NCI-H2196 (cell line): ENCODE results near the gene NDUFC1.
A peak's percentile ranks its signal among the peaks of the same experiment; 100 is the strongest.

Experiments
- DNase-seq: peaks from one replicate; lab custom pipeline; 2025; ENCODE audit not compliant: unreplicated experiment; lab: John Stamatoyannopoulos, UW

The NDUFC1 gene

DNA sequence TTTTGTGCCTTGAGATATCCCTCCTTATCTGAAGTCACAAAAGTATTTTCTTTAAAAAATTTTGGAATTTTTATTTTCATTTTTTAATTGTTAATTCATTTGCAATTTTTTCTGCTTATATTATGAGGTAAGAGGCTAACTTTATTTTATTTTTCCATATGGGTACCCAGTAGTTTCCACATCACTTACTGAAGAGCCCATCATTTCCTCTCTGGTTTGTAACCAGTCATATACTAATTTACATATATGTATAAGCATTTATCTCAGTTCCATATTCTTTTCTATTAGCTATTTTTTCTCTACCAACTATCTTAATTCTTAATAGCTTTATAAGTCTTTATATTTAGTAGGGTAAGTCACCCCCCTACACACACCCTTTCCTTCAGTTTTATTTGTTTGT is 49.2 kb downstream of the NDUFC1 start:
- no peak for DNase-seq

DNA sequence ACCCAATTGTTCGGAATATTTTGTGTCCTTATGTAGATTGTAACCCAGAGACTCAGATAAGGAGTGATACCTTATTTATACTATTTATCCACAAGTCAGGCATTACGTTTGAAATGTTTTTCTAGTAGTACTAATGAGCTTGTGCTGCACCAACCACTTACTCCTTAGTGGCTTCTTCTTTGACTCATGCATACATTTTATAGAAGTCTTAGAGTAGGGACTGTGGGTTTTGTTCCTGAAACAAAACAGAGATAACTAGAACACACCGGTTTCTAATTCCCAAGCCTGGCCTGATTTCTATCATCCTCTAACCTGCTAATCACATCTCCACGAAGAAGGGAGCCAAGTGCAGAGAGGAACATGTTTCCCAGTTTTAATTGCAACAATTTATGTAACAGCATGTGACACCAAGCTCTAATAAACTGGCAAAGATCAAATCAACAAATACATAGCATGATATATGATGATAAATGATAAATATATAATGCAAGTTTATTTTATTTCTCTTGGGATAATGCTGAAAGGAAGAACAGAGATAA is 54.5 kb downstream of the NDUFC1 start:
- no peak for DNase-seq

DNA sequence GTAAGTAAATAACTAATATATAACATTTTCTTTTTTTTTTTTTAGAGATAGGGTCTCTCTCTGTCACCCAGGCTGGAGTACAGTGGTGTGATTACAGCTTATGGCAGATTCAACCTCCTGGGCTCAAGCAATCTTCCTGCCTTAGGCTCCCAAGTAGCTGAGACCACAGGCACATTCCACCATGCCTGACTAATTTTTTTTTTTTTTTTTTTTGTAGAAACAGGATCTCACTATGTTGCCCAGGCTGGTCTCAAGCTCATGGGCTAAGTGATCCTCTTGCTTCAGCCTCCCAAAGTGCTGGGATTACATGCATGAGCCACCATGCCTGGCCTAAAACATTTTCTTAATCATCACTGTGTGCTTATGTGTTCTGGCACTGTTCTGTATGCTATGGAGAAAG is 55.0 kb downstream of the NDUFC1 start:
- no peak for DNase-seq

DNA sequence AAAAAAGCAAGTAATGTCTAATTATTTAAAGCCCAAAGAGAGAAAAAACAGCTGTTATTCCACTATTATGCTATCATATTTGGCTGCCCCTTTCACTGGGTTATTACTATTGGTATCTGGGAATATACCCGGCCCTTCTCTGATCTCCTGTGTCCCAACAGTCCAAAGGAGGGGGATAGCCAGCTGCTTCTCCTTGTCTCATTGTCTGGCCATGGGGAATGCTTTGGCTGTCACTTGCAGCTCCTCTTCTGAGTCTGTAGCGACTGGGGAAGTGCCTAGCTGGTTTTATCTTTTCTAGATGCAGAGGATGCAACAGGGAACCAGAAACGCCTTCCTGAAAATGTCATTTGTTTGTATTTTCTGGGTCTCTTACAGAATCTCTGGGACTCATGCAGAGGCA is 56.1 kb downstream of the NDUFC1 start:
- no peak for DNase-seq

DNA sequence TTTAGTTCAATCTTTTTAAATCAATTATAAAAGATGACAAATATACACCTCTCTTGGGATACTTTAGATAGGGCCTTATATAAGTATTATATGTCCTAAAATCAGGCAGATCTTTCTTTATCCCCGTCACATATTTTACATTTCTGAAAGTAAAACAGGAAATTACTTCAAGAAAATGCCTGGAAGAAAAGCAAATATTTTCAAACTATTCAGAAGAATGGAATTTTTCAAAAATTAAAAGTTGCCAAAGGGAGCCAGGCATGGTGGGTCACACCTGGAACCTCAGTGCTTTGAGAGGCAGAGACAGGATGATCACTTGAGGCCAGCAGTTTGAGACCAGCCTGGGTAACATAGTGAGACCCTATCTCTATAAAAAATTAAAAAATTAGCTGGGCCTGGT is 56.7 kb downstream of the NDUFC1 start:
- DNase-seq: no peak

DNA sequence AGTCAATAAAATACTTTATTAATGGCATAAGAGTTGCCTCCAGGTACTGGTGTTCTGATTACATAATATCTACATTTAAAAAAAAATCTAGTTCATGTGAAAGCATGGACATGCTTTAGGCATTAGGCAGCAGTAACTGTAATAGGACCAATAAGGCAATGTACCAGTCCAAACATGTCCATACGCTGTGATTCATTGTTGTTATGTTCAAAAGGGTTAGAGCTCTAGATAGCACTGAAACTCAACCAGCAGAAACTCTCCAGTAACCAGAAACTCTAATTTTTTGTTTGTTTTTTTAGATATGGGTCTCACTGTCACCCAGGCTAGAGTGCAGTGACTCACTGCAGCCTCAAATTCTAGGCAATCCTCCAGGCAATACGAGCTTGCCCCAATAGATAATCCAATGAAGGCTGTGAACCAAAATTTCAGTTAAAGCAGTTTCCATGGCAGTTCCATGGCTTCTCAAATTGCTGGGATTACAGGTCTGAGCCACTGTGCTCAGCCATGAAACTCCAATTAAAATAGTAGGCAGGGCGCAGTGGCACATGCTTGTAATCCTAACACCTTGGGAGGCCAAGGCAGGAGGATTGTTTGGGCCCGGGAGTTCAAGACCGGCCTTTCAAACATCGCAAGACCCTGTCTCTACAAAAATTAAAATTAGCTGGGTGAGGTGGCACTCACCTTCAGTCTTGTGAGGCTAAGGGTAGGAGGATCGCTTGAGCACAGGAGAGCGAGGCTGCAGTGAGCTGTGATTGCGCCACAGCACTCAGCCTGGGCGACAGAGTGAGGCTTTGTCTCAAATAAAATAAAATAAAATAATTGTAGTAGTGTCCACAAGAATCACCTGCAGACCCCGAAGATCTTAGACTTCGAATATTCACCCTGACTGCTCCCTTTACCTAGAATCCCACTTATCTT is 58.6 kb downstream of the NDUFC1 start:
- peak; percentile 23 for DNase-seq

DNA sequence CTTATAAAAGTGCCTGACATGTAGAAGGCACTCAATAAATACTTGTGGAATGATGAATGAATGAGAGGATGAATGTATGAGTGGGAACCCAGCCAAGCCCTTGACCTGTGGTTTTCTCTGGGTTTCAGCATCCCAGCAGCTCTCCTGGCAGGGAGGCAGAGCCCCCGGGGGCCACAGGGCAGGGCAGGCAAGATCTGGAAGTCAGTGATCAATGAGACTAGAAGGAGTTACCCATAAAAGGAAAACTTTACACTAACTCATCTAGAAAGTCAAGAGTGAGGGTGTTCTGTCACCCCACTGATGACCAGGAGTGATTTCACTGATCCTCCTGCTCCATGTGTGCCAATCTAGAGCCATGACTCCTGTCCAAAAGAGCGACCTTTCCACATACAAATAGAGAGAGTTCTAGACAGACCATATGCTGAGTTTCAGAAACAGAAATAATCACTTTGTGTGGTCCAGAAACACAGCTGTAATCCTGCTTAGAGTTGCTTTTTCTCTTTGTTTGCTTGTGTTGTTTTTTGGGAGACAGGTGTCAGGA is 59.7 kb downstream of the NDUFC1 start:
- DNase-seq: no peak

DNA sequence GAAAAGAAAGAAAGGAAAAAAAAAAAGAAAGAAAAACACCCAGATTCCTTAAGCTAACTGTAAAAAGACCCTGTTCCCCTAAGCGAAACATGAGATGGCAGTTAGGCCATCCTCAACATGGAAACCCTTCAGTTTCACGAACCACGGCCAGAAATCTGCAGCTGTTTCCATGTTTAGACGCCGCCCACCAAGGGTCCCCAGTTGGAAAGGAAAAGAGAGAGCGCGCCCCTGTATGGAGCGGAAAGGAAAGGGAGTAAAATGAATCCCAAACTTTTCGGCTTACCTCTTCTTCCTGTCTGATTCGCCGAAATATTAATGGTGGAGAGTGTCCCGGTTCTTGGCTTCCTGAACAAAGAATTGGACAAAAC is 60.5 kb downstream of the NDUFC1 start:
- DNase-seq: no peak

DNA sequence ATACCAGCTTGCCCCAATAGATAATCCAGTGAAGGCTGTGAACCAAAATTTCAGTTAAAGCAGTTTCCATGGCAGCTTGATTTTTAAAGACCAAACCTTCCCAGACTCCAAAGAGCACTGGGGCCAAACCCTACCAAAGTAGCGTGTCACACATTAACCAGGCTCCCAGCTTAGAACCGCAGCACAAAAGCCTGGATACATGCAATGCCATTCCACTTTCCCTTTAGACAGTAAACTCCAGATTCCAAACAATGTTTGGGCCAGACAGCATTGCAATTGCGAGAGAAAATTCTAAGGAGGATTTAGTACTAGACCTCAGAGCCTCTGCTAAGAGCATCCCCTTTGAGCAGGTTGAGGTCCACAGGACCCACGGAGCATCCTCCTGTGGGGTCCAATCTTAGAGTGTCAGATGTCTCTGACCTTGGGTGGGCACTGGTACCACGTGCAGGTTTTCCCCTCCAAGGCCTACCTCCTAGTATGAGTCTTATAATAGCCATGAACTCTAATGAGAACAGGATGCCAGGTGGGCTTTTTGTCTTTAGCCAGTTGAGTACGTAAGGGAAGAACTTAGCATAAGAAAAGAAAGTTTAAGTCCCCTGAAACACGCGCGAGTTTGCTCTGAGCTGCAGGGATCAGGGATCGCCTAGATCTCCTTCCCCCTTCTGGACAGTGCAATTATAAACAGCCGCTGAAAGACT is 61.0 kb downstream of the NDUFC1 start:
- no peak for DNase-seq
